Measurements from ENCODE around the gene TMEM156.

- TF ChIP-seq POLR2A (IDR thresholded peaks at IDR 0.05; ENCODE audit: low read depth, low read length) (no peak), TAF1 (IDR thresholded peaks at IDR 0.05; ENCODE audit: borderline replicate concordance, low read depth, low read length) (no peak), POLR2AphosphoS5 (IDR thresholded peaks at IDR 0.05; ENCODE audit: low read depth, low read length) (no peak)
Measured at GRCh38 chr4:38930204-38930603, 102.0 kb downstream of the TMEM156 start.

Measured in GM12892 (cell line).